GM21423 (cell line): Measurements from ENCODE around the gene CNTNAP5.
A peak's percentile ranks its signal among the peaks of the same experiment; 100 is the strongest.

ENCODE experiments used
- ATAC-seq: cut with Tn5 transposase; IDR thresholded peaks from one replicate; pipeline ENCODE4 v1.9.1; 2021; ENCODE audit warnings: mild to moderate bottlenecking, moderate library complexity; ENCODE audit not compliant: unreplicated experiment

Gene CNTNAP5

DNA sequence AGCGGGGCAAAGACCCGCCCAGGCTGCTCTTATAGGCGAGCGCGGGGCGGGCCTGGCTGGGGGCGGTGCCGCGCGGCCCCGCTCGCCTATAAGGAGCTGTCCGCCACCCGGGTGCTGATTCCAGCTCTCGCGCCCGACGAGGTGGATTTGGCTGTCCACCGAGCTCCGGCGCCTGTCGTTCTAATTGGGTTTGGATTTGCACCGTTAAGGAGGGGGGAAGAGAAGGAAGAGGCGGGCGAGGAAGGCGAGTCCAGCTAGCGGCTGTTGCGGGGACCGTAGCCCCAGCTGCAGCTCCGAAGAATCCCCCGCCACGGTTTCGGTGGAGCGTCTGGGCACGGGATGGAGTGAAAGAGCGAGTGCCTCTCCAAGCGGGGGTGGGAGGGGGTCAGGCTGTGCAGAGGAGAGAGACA, at the start of gene CNTNAP5:
TSS of gene CNTNAP5 (plus strand) at position 117 of the 410 bp plus-strand sequence. CDS start 364 bp downstream, outside the sequence.
- peak; percentile 48 for ATAC-seq

GRCh38 chr2:123976054-123976648, 48.9 kb upstream of the CNTNAP5 start:
- ATAC-seq = no peak

- ATAC-seq = peak; percentile 71
Observed at GRCh38 chr2:123993728-123994323, 31.3 kb upstream of the CNTNAP5 start.

GRCh38 chr2:123999681-124000080, 25.4 kb upstream of the CNTNAP5 start:
- ATAC-seq = no peak

- ATAC-seq = no peak
Observed at GRCh38 chr2:124001696-124002430, 23.2 kb upstream of the CNTNAP5 start.

DNA sequence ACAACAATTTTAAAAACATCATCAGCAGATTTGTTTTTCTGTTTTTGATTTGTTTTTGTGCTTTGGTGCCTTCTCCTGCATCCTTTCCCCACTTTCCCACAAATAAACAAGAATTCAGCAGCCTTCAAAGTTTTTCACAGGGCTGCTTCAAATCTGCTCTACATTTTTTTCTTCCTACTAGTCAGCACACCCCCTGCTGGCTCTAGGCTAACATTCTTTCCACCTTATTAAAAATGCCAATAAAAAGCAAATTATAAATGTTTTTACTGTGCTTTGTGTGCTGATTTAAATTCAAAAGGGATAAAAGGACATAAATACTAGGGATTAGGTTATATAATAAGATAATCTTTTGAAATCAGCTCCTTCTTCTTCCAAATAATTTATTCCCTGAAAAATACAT, 6.2 kb upstream of the CNTNAP5 start:
- ATAC-seq = no peak

DNA sequence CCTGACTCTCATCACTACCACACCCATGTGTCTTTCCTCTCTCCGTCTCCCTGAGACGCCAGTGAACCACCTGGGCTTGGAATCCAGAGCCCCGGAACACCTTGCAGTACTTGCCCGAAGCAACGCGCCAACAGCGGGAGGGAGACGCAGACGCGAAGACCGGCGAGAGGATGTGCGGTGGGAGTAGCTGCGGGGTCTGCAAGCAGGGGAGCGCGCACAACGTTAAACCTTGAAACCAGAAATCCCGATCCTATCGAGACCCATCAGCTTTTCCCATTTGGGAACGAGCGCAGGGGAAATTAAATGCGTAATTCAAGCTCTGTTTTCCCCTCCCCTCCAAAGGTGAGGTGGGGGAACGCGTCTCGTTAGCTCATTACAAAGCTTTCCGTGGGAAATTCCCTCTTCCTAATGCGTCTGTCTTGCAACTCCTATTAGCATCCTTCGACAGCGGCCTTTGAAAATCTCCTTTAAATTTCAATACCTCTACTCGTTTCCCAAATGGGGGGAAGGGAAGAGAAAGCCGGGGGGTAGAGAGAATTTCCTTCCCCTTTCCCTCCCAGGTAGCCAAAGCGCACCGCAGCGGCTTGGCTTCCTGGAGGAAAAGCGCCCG, 421 bp upstream of the CNTNAP5 start:
- ATAC-seq = no peak

- no peak for ATAC-seq
Observed at GRCh38 chr2:124025891-124026434, 876 bp downstream of the CNTNAP5 start.

GRCh38 chr2:124026503-124026902, 1.4 kb downstream of the CNTNAP5 start:
- ATAC-seq = no peak

- ATAC-seq = peak; percentile 85
Observed at GRCh38 chr2:124027182-124027581, 2.1 kb downstream of the CNTNAP5 start.

GRCh38 chr2:124032799-124033198, 7.7 kb downstream of the CNTNAP5 start:
- ATAC-seq = no peak

GRCh38 chr2:124034265-124034664, 9.2 kb downstream of the CNTNAP5 start:
- ATAC-seq = no peak

GRCh38 chr2:124035001-124035400, 9.9 kb downstream of the CNTNAP5 start:
- ATAC-seq = no peak

GRCh38 chr2:124039032-124039431, 13.9 kb downstream of the CNTNAP5 start:
- ATAC-seq = no peak

- ATAC-seq = no peak
Observed at GRCh38 chr2:124039762-124040291, 14.7 kb downstream of the CNTNAP5 start.

- no peak for ATAC-seq
Observed at GRCh38 chr2:124045894-124046293, 20.8 kb downstream of the CNTNAP5 start.

DNA sequence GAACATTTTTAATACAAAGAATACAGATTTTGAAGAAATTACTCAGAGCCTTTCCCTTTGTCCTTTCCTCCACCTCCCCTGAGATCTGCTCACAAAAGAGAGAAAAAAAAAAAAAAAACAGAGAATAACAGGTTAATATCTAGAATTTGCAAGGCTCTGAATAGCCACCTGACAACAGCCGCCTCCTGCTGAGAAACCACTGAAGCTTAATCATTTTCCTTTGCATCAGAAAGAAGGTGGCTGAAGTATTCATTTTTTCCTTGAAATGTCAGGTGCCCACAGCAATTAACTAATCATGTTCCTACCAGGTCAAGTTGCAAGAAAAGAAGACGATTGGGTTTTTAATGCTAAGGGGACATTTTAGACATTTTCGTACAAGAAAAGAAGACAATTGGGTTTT, 21.2 kb downstream of the CNTNAP5 start:
- ATAC-seq = no peak

GRCh38 chr2:124048102-124048501, 23.0 kb downstream of the CNTNAP5 start:
- no peak for ATAC-seq

- ATAC-seq = no peak
Observed at GRCh38 chr2:124048664-124049063, 23.6 kb downstream of the CNTNAP5 start.

GRCh38 chr2:124049136-124049535, 24.0 kb downstream of the CNTNAP5 start:
- ATAC-seq = no peak

GRCh38 chr2:124050833-124051497, 25.9 kb downstream of the CNTNAP5 start:
- no peak for ATAC-seq
